ENCODE measurements around the gene MAGI1. TPM values are rescaled to one million over a fixed set of nuclear protein-coding genes. Genes with fewer than 3 reads are reported as not detected.

Gene MAGI1
- polyA plus RNA-seq, 3 donors: not detected

DNA sequence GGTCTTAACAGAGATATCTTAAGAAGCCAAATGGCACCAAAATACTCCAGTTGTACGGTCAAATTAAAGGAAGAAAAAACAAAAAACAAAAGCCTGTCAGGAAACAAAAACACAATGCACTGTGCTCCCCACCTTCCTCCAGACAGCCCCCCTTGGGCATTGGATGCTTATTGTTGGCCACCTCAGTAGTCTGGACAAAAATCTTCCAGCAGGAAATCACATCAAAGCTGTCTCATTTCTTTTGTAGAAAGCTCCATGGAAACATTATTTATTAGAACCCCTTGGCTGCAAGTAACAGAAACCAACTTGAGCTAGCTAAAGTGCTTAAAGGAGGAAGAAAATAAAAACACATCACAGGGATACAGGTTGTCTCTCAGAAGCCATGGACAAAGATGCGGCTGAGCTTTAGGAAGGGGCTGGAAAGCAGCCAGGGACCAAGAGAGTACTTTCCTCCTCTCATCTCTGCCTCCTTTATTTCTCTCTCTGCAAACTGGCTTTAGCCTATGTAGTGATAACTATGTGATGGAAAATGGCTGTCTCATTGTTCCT, 699.5 kb downstream of the MAGI1 start:
- H3K4me3 ChIP-seq (replicated peaks in 1 of 3; ENCODE audit: low read depth in 2 of 3, low read length in 3 of 3): no peak overlapping the region
- H3K9me3 ChIP-seq (replicated peaks in 1 of 2; ENCODE audit: control insufficient read depth in 1 of 2, insufficient read depth in 1 of 2, low read length in 2 of 2): no peaks in the 10 kb centered on the region
- H3K36me3 ChIP-seq (replicated peaks in 1 of 2; ENCODE audit: control insufficient read depth in 1 of 2, insufficient read depth in 2 of 2, low read length in 2 of 2): no peaks in the 10 kb centered on the region
- no peak overlapping the region for H3K4me3 Mint-ChIP-seq
- H2AFZ ChIP-seq (ENCODE audit: insufficient read depth, low read depth, low read length, poor library complexity, severe bottlenecking): no peak overlapping the region
- no peak overlapping the region for H3K4me2 ChIP-seq (replicated peaks; ENCODE audit: extremely low read depth, low read length, poor library complexity, severe bottlenecking)
- peaks cover 0 to 4% (median 1%) of the 10 kb centered on the region in 3 donors for H3K27me3 Mint-ChIP-seq (ENCODE audit: low read depth in 3 of 3)
- no peaks in the 10 kb centered on the region for H3K4me1 Mint-ChIP-seq
- DNase-seq: no peak
- H3K4me1 ChIP-seq (ENCODE audit: control insufficient read depth in 1 of 2, insufficient read depth in 2 of 2, low read length in 2 of 2): no peaks in the 10 kb centered on the region
- peaks cover 0 to 7% (median 2%) of the 10 kb centered on the region in 7 donors for H3K9me3 Mint-ChIP-seq
- H3K27ac ChIP-seq (ENCODE audit: low read depth in 1 of 2, low read length in 2 of 2): no peak overlapping the region
- intact Hi-C loops (cut with micrococcal nuclease): no loop called here
- H3K79me2 ChIP-seq (ENCODE audit: insufficient read depth, low read length): no peaks in the 10 kb centered on the region
- no peak overlapping the region for H3K27ac Mint-ChIP-seq
- H3K9ac ChIP-seq (ENCODE audit: insufficient read depth, low read length, poor library complexity, severe bottlenecking): no peak overlapping the region
- no CpG with 5 or more reads among the region's 2 CpGs for WGBS (ENCODE audit: insufficient coverage)
- H3K27me3 ChIP-seq (ENCODE audit: control insufficient read depth in 2 of 2, insufficient read depth in 2 of 2, low read length in 2 of 2): no peaks in the 10 kb centered on the region
- TF ChIP-seq, protein P1, sequence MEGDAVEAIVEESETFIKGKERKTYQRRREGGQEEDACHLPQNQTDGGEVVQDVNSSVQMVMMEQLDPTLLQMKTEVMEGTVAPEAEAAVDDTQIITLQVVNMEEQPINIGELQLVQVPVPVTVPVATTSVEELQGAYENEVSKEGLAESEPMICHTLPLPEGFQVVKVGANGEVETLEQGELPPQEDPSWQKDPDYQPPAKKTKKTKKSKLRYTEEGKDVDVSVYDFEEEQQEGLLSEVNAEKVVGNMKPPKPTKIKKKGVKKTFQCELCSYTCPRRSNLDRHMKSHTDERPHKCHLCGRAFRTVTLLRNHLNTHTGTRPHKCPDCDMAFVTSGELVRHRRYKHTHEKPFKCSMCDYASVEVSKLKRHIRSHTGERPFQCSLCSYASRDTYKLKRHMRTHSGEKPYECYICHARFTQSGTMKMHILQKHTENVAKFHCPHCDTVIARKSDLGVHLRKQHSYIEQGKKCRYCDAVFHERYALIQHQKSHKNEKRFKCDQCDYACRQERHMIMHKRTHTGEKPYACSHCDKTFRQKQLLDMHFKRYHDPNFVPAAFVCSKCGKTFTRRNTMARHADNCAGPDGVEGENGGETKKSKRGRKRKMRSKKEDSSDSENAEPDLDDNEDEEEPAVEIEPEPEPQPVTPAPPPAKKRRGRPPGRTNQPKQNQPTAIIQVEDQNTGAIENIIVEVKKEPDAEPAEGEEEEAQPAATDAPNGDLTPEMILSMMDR (IDR thresholded peaks at IDR 0.05): no peak
- no peaks in the 10 kb centered on the region for H4K20me1 ChIP-seq (ENCODE audit: insufficient read depth, low read length)
- H3K36me3 Mint-ChIP-seq: no peaks in the 10 kb centered on the region

DNA sequence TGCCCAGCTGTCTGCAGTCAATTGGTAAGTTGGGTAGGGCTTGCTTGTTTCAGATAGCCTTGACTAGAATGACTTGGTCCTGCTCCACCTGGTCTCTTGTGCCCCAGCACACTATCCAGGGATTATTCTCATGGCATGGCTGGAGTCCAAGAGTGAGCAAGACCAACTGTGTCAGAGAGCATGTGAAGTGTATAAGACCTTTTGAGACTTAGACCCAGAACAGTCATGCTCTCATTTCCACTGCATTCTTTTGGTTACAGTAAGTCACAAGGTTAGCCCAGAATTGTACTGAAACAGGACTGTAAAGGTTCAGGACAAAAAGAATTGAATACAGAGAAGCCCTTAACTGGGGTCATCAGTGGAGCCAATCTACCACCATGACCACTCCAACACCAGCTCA, 700.1 kb downstream of the MAGI1 start:
- no peaks in the 10 kb centered on the region for H3K9me3 ChIP-seq (replicated peaks in 1 of 2; ENCODE audit: control insufficient read depth in 1 of 2, insufficient read depth in 1 of 2, low read length in 2 of 2)
- TF ChIP-seq, protein P1 (IDR thresholded peaks at IDR 0.05): no peak
- intact Hi-C loops (cut with micrococcal nuclease): no loop called here

More for the DNA sequence above, 700.1 kb downstream of the MAGI1 start:
- Mint-ChIP-seq H3K4me1 (no peaks in the 10 kb centered on the region), H3K9me3 (peaks cover 0 to 7% (median 2%) of the 10 kb centered on the region in 7 donors), H3K36me3 (no peaks in the 10 kb centered on the region), H3K27ac (no peak overlapping the region), H3K4me3 (no peak overlapping the region), H3K27me3 (ENCODE audit: low read depth in 3 of 3) (peaks cover 0 to 4% (median 0%) of the 10 kb centered on the region in 3 donors)
- no peaks in the 10 kb centered on the region for H3K79me2 ChIP-seq (ENCODE audit: insufficient read depth, low read length)
- no peak overlapping the region for H3K4me2 ChIP-seq (replicated peaks; ENCODE audit: extremely low read depth, low read length, poor library complexity, severe bottlenecking)
- no peak overlapping the region for H3K27ac ChIP-seq (ENCODE audit: low read depth in 1 of 2, low read length in 2 of 2)
- no peaks in the 10 kb centered on the region for H3K27me3 ChIP-seq (ENCODE audit: control insufficient read depth in 2 of 2, insufficient read depth in 2 of 2, low read length in 2 of 2)
- no peak overlapping the region for H2AFZ ChIP-seq (ENCODE audit: insufficient read depth, low read depth, low read length, poor library complexity, severe bottlenecking)
- H3K9ac ChIP-seq (ENCODE audit: insufficient read depth, low read length, poor library complexity, severe bottlenecking): no peak overlapping the region
- no peak overlapping the region for H3K4me3 ChIP-seq (replicated peaks in 1 of 3; ENCODE audit: low read depth in 2 of 3, low read length in 3 of 3)
- no peaks in the 10 kb centered on the region for H3K4me1 ChIP-seq (ENCODE audit: control insufficient read depth in 1 of 2, insufficient read depth in 2 of 2, low read length in 2 of 2)
- no peaks in the 10 kb centered on the region for H3K36me3 ChIP-seq (replicated peaks in 1 of 2; ENCODE audit: control insufficient read depth in 1 of 2, insufficient read depth in 2 of 2, low read length in 2 of 2)
- no peaks in the 10 kb centered on the region for H4K20me1 ChIP-seq (ENCODE audit: insufficient read depth, low read length)
- no peak for DNase-seq

Data from CD14-positive monocyte (primary cell).